Testis (tissue), 3 donors: ENCODE results near the gene PAX3. TPM values are rescaled to one million over a fixed set of nuclear protein-coding genes. Genes with fewer than 3 reads are reported as not detected.

Experiments
- DNase-seq: peaks from one replicate; pipeline ENCODE4 v3.0.0-alpha.2; 2019
- H3K27ac ChIP-seq, 2 donors: fragments of 200-600 bp; sonication (generic); one replicate each; pipeline ENCODE4 v1.5.1; 2019
- H3K27me3 ChIP-seq: fragments of 200-600 bp; sonication (generic); one replicate; pipeline ENCODE4 v1.5.1; 2019
- H3K36me3 ChIP-seq: fragments of 200-600 bp; sonication (generic); one replicate; pipeline ENCODE4 v1.5.1; 2017; ENCODE audit warnings: low read depth; ENCODE audit errors: missing control alignments
- H3K4me1 ChIP-seq: fragments of 200-600 bp; sonication (generic); one replicate; pipeline ENCODE4 v1.5.1; 2019
- H3K4me3 ChIP-seq, 2 donors: fragments of 200-600 bp; sonication (generic); one replicate each; pipeline ENCODE4 v1.5.1; 2017 to 2019
- H3K9me3 ChIP-seq: fragments of 200-600 bp; sonication (generic); one replicate; pipeline ENCODE4 v1.5.1; 2017
- CTCF ChIP-seq, 3 experiments: fragments of 450-650 bp in 2 of 3; fragments of 200-600 bp in 1 of 3; sonication (generic) in 1 of 3; IDR thresholded peaks; one replicate each; pipeline ENCODE4 v1.5.1; 2016 to 2019; ENCODE audit warnings: antibody characterized with exemption in 3 of 3, mild to moderate bottlenecking in 2 of 3, moderate library complexity in 1 of 3
- POLR2A ChIP-seq: fragments of 450-650 bp; IDR thresholded peaks from one replicate; pipeline ENCODE4 v1.6.1; 2017; ENCODE audit warnings: antibody characterized with exemption, mild to moderate bottlenecking, moderate library complexity
- WGBS, 2 donors: methylation state at CpG; one replicate each; pipeline ENCODE4 v1.1.5; 2018; 5-methylcytosine and 5-hydroxymethylcytosine counted together
- intact Hi-C: fragments of 100-400 bp; cut with DNase I; formaldehyde crosslinking; loops from one replicate; pipeline ENCODE4 v1.15.1; 2023; ENCODE audit warnings: low total_unique reads
- polyA plus RNA-seq: library from polyadenylated mRNA; stranded (reverse); fragments of 350-450 nt; fragmentation: Illumina TruSeq; extraction: RNeasy Lipid Tissue Mini Kit (QIAGEN cat#74804); gene quantifications from one replicate; pipeline ENCODE4 v1.2.3, GENCODE V29; 2014; ENCODE audit warnings: low read depth, low replicate concordance; ENCODE audit not compliant: insufficient read depth
- total RNA-seq, 2 donors: library from RNA; depleted of rRNA; stranded (reverse); fragments of >200 nt; gene quantifications; one replicate each; pipeline ENCODE4 v1.2.3, GENCODE V29; 2016

PAX3 gene
- total and polyA plus RNA-seq, 3 donors from 2014 or later, result 4.8 to 6.0 (median 4.9) TPM

GRCh38 chr2:222272446-222273015 is 26.3 kb downstream of the PAX3 start:
- H3K4me1 ChIP-seq, result no peaks in the 10 kb centered on the region
- no peaks in the 10 kb centered on the region for H3K9me3 ChIP-seq
- TF ChIP-seq POLR2A (no peak), CTCF (IDR thresholded peaks at IDR 0.05) (no peak)
- no peak for DNase-seq
- no peak overlapping the region for H3K4me3 ChIP-seq
- H3K27me3 ChIP-seq, result no peaks in the 10 kb centered on the region
- intact Hi-C loops, result no loop called here
- WGBS, 2 donors, result 69 to 71% methylated on average over 4 of the region's 4 CpGs
- no peak overlapping the region for H3K27ac ChIP-seq
- H3K36me3 ChIP-seq, result no peaks in the 10 kb centered on the region

GRCh38 chr2:222271854-222272253 is 26.9 kb downstream of the PAX3 start:
- no peaks in the 10 kb centered on the region for H3K4me1 ChIP-seq
- no peak for DNase-seq
- H3K36me3 ChIP-seq, result no peaks in the 10 kb centered on the region
- H3K27me3 ChIP-seq, result no peaks in the 10 kb centered on the region
- intact Hi-C loops, result no loop called here
- H3K27ac ChIP-seq, result no peak overlapping the region
- 75 to 78% methylated on average over 5 of the region's 5 CpGs for WGBS, 2 donors
- TF ChIP-seq POLR2A, result no peak
- no peak for TF ChIP-seq CTCF (IDR thresholded peaks at IDR 0.05)
- no peak overlapping the region for H3K4me3 ChIP-seq
- no peaks in the 10 kb centered on the region for H3K9me3 ChIP-seq

GRCh38 chr2:222270396-222270795 is 28.4 kb downstream of the PAX3 start:
- 60 to 64% methylated on average over 3 of the region's 3 CpGs for WGBS, 2 donors
- no peak for DNase-seq
- intact Hi-C loops, result no loop called here
- no peak for TF ChIP-seq POLR2A
- TF ChIP-seq CTCF (IDR thresholded peaks at IDR 0.05), result no peak
- H3K9me3 ChIP-seq, result no peaks in the 10 kb centered on the region
- H3K4me3 ChIP-seq, result no peak overlapping the region
- H3K27ac ChIP-seq, result no peak overlapping the region
- no peaks in the 10 kb centered on the region for H3K27me3 ChIP-seq
- H3K4me1 ChIP-seq, result no peaks in the 10 kb centered on the region
- no peaks in the 10 kb centered on the region for H3K36me3 ChIP-seq

- Histone ChIP-seq H3K4me1 (no peaks in the 10 kb centered on the region), H3K27me3 (no peaks in the 10 kb centered on the region), H3K9me3 (no peaks in the 10 kb centered on the region), H3K36me3 (no peaks in the 10 kb centered on the region), H3K27ac (no peak overlapping the region), H3K4me3 (no peak overlapping the region)
- TF ChIP-seq POLR2A, result no peak
- TF ChIP-seq CTCF (IDR thresholded peaks at IDR 0.05), result no peak
- 31 to 33% methylated on average over 9 of the region's 9 CpGs for WGBS, 2 donors
- DNase-seq, result no peak
- intact Hi-C loops, result no loop called here
Observed at GRCh38 chr2:222269132-222269531, 29.7 kb downstream of the PAX3 start.

- intact Hi-C loops, result no loop called here
- Histone ChIP-seq H3K4me1 (no peaks in the 10 kb centered on the region), H3K9me3 (no peaks in the 10 kb centered on the region), H3K27ac (no peak overlapping the region), H3K36me3 (no peaks in the 10 kb centered on the region), H3K27me3 (no peaks in the 10 kb centered on the region), H3K4me3 (no peak overlapping the region)
- WGBS, 2 donors, result 27 to 33% methylated on average over 14 to 16 of the region's 16 CpGs
- no peak for DNase-seq
- no peak for TF ChIP-seq POLR2A
Observed at GRCh38 chr2:222268311-222268990, 30.3 kb downstream of the PAX3 start.
